Mesenchymal stem cell (in vitro differentiated cells and primary cell): ENCODE data around the gene ZNF407.

Source experiments
- DNase-seq: peaks from one replicate; pipeline ENCODE4 v3.0.0-alpha.2; 2013
- H2AFZ ChIP-seq: one replicate; pipeline ENCODE4 v1.6.1; 2013; ENCODE audit warnings: low read depth, mild to moderate bottlenecking, control low read depth, inconsistent platforms, low read length, moderate library complexity
- H2AK5ac ChIP-seq: 2 replicates; pipeline ENCODE4 v1.6.1; 2013; ENCODE audit warnings: low read length, moderate library complexity, mild to moderate bottlenecking, inconsistent platforms; ENCODE audit not compliant: severe bottlenecking
- H2BK120ac ChIP-seq: one replicate; pipeline ENCODE4 v1.6.1; 2013; ENCODE audit warnings: low read depth, mild to moderate bottlenecking, inconsistent platforms, low read length, moderate library complexity
- H2BK12ac ChIP-seq, 2 experiments: one replicate each; pipeline ENCODE4 v1.6.1; 2013; ENCODE audit warnings: inconsistent platforms in 2 of 2, low read length in 2 of 2, mild to moderate bottlenecking in 2 of 2, moderate library complexity in 2 of 2, control low read depth in 1 of 2
- H2BK15ac ChIP-seq: one replicate; pipeline ENCODE4 v1.6.1; 2013; ENCODE audit warnings: mild to moderate bottlenecking, low read depth, inconsistent platforms; ENCODE audit not compliant: poor library complexity, severe bottlenecking
- H2BK5ac ChIP-seq: 2 replicates; pipeline ENCODE4 v1.6.1; 2013; ENCODE audit warnings: low read depth, mild to moderate bottlenecking, low read length, control low read depth, inconsistent platforms; ENCODE audit not compliant: poor library complexity, severe bottlenecking
- H3K14ac ChIP-seq, 2 experiments: one replicate each; pipeline ENCODE4 v1.6.1; 2013; ENCODE audit warnings: inconsistent platforms in 2 of 2, low read length in 2 of 2, control low read depth in 1 of 2, mild to moderate bottlenecking in 1 of 2, moderate library complexity in 1 of 2
- H3K18ac ChIP-seq, 2 experiments: one replicate each; pipeline ENCODE4 v1.6.1; 2013; ENCODE audit warnings: inconsistent platforms in 2 of 2, low read length in 2 of 2, control low read depth in 1 of 2, low read depth in 1 of 2, mild to moderate bottlenecking in 1 of 2
- H3K23ac ChIP-seq, 2 experiments: one replicate each; pipeline ENCODE4 v1.6.1; 2013; ENCODE audit warnings: inconsistent platforms in 2 of 2, low read length in 2 of 2, mild to moderate bottlenecking in 2 of 2, moderate library complexity in 2 of 2, control low read depth in 1 of 2
- H3K27ac ChIP-seq: 2 replicates; pipeline ENCODE4 v1.5.1; 2013; ENCODE audit warnings: mild to moderate bottlenecking, moderate library complexity, low read length, control low read depth, inconsistent platforms; ENCODE audit not compliant: poor library complexity, severe bottlenecking
- H3K27me3 ChIP-seq, 2 experiments: 2 replicates each; pipeline versions ENCODE4 v1.6.1 to v1.7.0; 2013; ENCODE audit warnings: low read length in 2 of 2, mild to moderate bottlenecking in 2 of 2, moderate library complexity in 2 of 2, control low read depth in 1 of 2, inconsistent platforms in 1 of 2; ENCODE audit not compliant: control insufficient read depth in 1 of 2, insufficient read depth in 1 of 2
- H3K36me3 ChIP-seq, 2 experiments: 2 replicates each; pipeline versions ENCODE4 v1.6.1 to v1.7.0; 2013; ENCODE audit warnings: low read length in 2 of 2, control low read depth in 1 of 2, inconsistent platforms in 1 of 2, low read depth in 1 of 2, mild to moderate bottlenecking in 1 of 2; ENCODE audit not compliant: insufficient read depth in 2 of 2, control insufficient read depth in 1 of 2
- H3K4ac ChIP-seq, 2 experiments: one replicate each; pipeline ENCODE4 v1.6.1; 2013; ENCODE audit warnings: inconsistent platforms in 2 of 2, low read length in 2 of 2, mild to moderate bottlenecking in 2 of 2, moderate library complexity in 2 of 2, control low read depth in 1 of 2, low read depth in 1 of 2
- H3K4me1 ChIP-seq: 2 replicates; pipeline ENCODE4 v1.6.1; 2013; ENCODE audit warnings: low read depth, low read length, control low read depth; ENCODE audit not compliant: control insufficient read depth, insufficient read depth
- H3K4me2 ChIP-seq: 2 replicates; pipeline ENCODE4 v1.6.1; 2013; ENCODE audit warnings: low read length, mild to moderate bottlenecking, inconsistent platforms; ENCODE audit not compliant: poor library complexity, severe bottlenecking
- H3K4me3 ChIP-seq, 2 experiments: 2 replicates each; pipeline versions ENCODE4 v1.5.1 to v1.7.0; 2013; ENCODE audit warnings: low read length in 2 of 2, mild to moderate bottlenecking in 2 of 2, control low read depth in 1 of 2, low read depth in 1 of 2; ENCODE audit not compliant: insufficient read depth in 1 of 2
- H3K79me1 ChIP-seq: replicated peaks from 2 replicates; pipeline ENCODE4 v1.6.1; 2013; ENCODE audit warnings: mild to moderate bottlenecking, control low read depth, low read length, inconsistent platforms; ENCODE audit not compliant: poor library complexity, severe bottlenecking
- H3K9ac ChIP-seq: 2 replicates; pipeline ENCODE4 v1.7.0; 2013; ENCODE audit warnings: mild to moderate bottlenecking, low read length, moderate library complexity
- H3K9me3 ChIP-seq: 2 replicates; pipeline ENCODE4 v1.7.0; 2013; ENCODE audit warnings: mild to moderate bottlenecking, low read length; ENCODE audit not compliant: control insufficient read depth
- H4K8ac ChIP-seq: one replicate; pipeline ENCODE4 v1.6.1; 2013; ENCODE audit warnings: inconsistent platforms, mild to moderate bottlenecking, low read length, moderate library complexity
- H4K91ac ChIP-seq: one replicate; pipeline ENCODE4 v1.6.1; 2013; ENCODE audit warnings: mild to moderate bottlenecking, low read length, inconsistent platforms
- WGBS: methylation state at CpG from one replicate; pipeline ENCODE4 v1.1.7; 2013; ENCODE audit warnings: mixed read lengths; 5-methylcytosine and 5-hydroxymethylcytosine counted together

The ZNF407 gene

GRCh38 chr18:74866577-74866976, 268.9 kb downstream of the ZNF407 start:
- H3K4me2 ChIP-seq, result no peak overlapping the region
- H3K79me1 ChIP-seq, result peaks cover 2% of the 10 kb centered on the region
- no peak overlapping the region for H3K18ac ChIP-seq
- H4K8ac ChIP-seq, result no peak overlapping the region
- H3K9me3 ChIP-seq, result no peaks in the 10 kb centered on the region
- H2BK12ac ChIP-seq, result no peak overlapping the region
- no peak overlapping the region for H2AFZ ChIP-seq
- no peak overlapping the region for H3K14ac ChIP-seq
- no peak overlapping the region for H2BK120ac ChIP-seq
- H4K91ac ChIP-seq, result no peak overlapping the region
- no peak overlapping the region for H3K9ac ChIP-seq
- H3K27ac ChIP-seq, result no peak overlapping the region
- no peaks in the 10 kb centered on the region for H3K27me3 ChIP-seq
- WGBS, result no CpG with 5 or more reads among the region's 3 CpGs
- peaks cover 1% of the 10 kb centered on the region for H3K4me1 ChIP-seq
- no peak overlapping the region for H3K4me3 ChIP-seq
- no peak overlapping the region for H3K23ac ChIP-seq
- no peaks in the 10 kb centered on the region for H3K36me3 ChIP-seq
- no peak overlapping the region for H2BK15ac ChIP-seq
- H2BK5ac ChIP-seq, result no peak overlapping the region
- no peak overlapping the region for H3K4ac ChIP-seq
- H2AK5ac ChIP-seq, result no peak overlapping the region
- no peak for DNase-seq

GRCh38 chr18:74868461-74868860, 270.8 kb downstream of the ZNF407 start:
- H3K18ac ChIP-seq, result no peak overlapping the region
- no peak overlapping the region for H3K4me2 ChIP-seq
- no peak overlapping the region for H2BK12ac ChIP-seq
- no peak overlapping the region for H2BK15ac ChIP-seq
- no peak overlapping the region for H4K91ac ChIP-seq
- DNase-seq, result no peak
- no peak overlapping the region for H3K27ac ChIP-seq
- no peak overlapping the region for H3K4ac ChIP-seq
- no peak overlapping the region for H2AFZ ChIP-seq
- H4K8ac ChIP-seq, result no peak overlapping the region
- H2BK120ac ChIP-seq, result no peak overlapping the region
- H2AK5ac ChIP-seq, result no peak overlapping the region
- H3K4me1 ChIP-seq, result peaks cover 2% of the 10 kb centered on the region
- peaks cover 3% of the 10 kb centered on the region for H3K79me1 ChIP-seq
- no peak overlapping the region for H3K4me3 ChIP-seq
- no peak overlapping the region for H3K23ac ChIP-seq
- H3K14ac ChIP-seq, result no peak overlapping the region
- H3K9ac ChIP-seq, result no peak overlapping the region
- H3K9me3 ChIP-seq, result no peaks in the 10 kb centered on the region
- 88% methylated on average over 3 of the region's 4 CpGs for WGBS
- H2BK5ac ChIP-seq, result no peak overlapping the region
- no peaks in the 10 kb centered on the region for H3K27me3 ChIP-seq
- no peaks in the 10 kb centered on the region for H3K36me3 ChIP-seq

GRCh38 chr18:74869904-74870863, 272.5 kb downstream of the ZNF407 start:
- no peak overlapping the region for H2AFZ ChIP-seq
- 96% methylated on average over 2 of the region's 5 CpGs for WGBS
- H2AK5ac ChIP-seq, result no peak overlapping the region

GRCh38 chr18:74870950-74871349, 273.3 kb downstream of the ZNF407 start:
- no peak overlapping the region for H4K91ac ChIP-seq

More at GRCh38 chr18:74869904-74870863, 272.5 kb downstream of the ZNF407 start:
- no peak overlapping the region for H3K4ac ChIP-seq
- no peak overlapping the region for H3K4me3 ChIP-seq
- peaks cover 5% of the 10 kb centered on the region for H3K79me1 ChIP-seq
- DNase-seq, result no peak
- H4K91ac ChIP-seq, result no peak overlapping the region
- H3K18ac ChIP-seq, result no peak overlapping the region
- H3K14ac ChIP-seq, result no peak overlapping the region
- H3K4me2 ChIP-seq, result no peak overlapping the region
- no peak overlapping the region for H2BK15ac ChIP-seq
- no peaks in the 10 kb centered on the region for H3K36me3 ChIP-seq
- H3K27me3 ChIP-seq, result no peaks in the 10 kb centered on the region
- peaks cover 3% of the 10 kb centered on the region for H3K4me1 ChIP-seq
- H2BK120ac ChIP-seq, result no peak overlapping the region
- H3K27ac ChIP-seq, result peak overlapping the region; percentile 40
- H2BK5ac ChIP-seq, result no peak overlapping the region
- no peak overlapping the region for H3K9ac ChIP-seq
- H2BK12ac ChIP-seq, result no peak overlapping the region
- no peak overlapping the region for H3K23ac ChIP-seq
- no peak overlapping the region for H4K8ac ChIP-seq
- no peaks in the 10 kb centered on the region for H3K9me3 ChIP-seq

More at GRCh38 chr18:74870950-74871349, 273.3 kb downstream of the ZNF407 start:
- Histone ChIP-seq H3K9ac (no peak overlapping the region), H3K18ac (no peak overlapping the region), H3K4me2 (no peak overlapping the region), H3K27me3 (no peaks in the 10 kb centered on the region), H3K4me1 (peaks cover 3% of the 10 kb centered on the region), H3K4me3 (no peak overlapping the region), H3K36me3 (no peaks in the 10 kb centered on the region), H2BK12ac (no peak overlapping the region), H3K9me3 (no peaks in the 10 kb centered on the region), H2AK5ac (no peak overlapping the region), H3K14ac (no peak overlapping the region), H4K8ac (no peak overlapping the region), H2BK120ac (no peak overlapping the region), H3K79me1 (peaks cover 5% of the 10 kb centered on the region), H3K23ac (no peak overlapping the region), H2BK5ac (no peak overlapping the region), H2AFZ (no peak overlapping the region), H2BK15ac (no peak overlapping the region), H3K27ac (no peak overlapping the region), H3K4ac (no peak overlapping the region)
- no peak for DNase-seq
- 90% methylated on average over 5 of the region's 5 CpGs for WGBS
